Amygdala (tissue), 56 donors: Measurements from ENCODE around the gene CEP170.
"Not testable (repeated sequence)": the region's sequence is repeated elsewhere in the genome, so short reads cannot be mapped to it uniquely, and the experiment has no call there.

Experiments used
- DNase-seq, 56 donors: peaks; one replicate each; lab custom pipeline; 2025; lab: John Stamatoyannopoulos, UW

CEP170 gene

DNA sequence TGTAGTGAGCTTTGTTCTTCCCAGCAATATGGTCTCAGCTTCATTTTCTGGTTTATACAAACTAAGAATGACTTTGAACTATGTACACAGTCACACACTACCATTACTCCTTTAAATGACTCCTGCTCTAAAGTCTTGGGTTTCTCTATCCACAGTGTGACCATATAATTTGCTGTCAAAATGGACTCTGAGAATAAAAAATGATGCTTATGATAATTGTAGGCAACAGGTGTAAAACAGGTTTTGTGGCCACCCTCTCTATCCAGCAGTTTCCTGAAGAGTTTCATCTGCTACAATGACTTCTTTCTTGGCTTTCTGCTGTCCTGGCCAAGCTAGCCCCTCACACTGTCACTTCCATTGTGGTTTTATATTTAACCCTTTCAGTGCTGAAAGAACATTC, 71.4 kb downstream of the CEP170 start:
- not testable (repeated sequence) for DNase-seq

- not testable (repeated sequence) for DNase-seq
Measured at GRCh38 chr1:243183176-243183575, 71.9 kb downstream of the CEP170 start.

DNA sequence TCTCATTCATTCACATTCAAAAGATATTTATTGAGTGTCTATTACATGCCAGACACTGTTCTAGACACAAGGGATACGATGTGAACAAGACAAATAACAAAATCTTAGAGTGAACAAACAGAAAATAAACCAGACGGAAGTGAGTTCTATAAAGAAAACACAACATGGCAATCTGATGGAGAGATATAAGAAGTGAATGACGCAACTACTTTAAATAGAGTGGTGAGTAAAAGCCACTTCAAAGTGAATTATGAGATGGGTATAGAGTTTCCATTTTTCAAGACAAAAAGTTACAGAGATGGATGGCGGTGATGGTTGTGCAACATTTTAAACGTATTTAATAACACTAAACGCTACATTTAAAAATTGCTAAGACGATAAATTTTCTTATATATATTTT, 75.4 kb downstream of the CEP170 start:
- no peak for DNase-seq

GRCh38 chr1:243177792-243178191, 77.3 kb downstream of the CEP170 start:
- DNase-seq: not testable (repeated sequence)

DNA sequence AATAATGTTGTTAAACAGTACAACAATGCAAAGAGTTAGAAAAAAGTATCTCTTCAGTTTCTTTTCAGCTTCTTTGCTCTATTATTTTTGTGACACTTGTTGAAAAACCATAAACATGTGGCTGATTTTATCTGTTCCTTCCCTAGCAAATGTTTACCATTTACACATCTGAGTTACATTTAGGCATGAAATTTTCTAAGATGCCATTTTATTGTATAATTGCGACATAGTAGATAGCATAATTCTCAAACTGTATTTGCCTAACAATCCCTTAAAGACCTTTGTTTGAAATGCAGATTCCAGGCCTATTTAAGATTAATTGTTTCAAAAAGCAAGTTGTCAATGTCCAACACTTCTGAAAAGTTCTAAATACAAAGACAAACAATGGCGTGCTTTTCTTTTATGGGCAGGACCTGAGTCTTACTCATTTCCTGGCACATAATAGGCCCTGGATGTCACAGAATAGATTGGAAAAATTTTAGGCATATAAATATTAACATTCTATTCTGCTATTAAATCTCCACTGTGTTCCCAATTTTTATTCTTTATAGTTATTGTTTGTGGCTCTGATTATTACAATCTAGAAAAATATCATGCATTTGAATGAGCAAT, 81.2 kb downstream of the CEP170 start:
- DNase-seq: not testable (repeated sequence)

- DNase-seq: not testable (repeated sequence)
Measured at GRCh38 chr1:243164911-243165310, 90.2 kb downstream of the CEP170 start.

DNA sequence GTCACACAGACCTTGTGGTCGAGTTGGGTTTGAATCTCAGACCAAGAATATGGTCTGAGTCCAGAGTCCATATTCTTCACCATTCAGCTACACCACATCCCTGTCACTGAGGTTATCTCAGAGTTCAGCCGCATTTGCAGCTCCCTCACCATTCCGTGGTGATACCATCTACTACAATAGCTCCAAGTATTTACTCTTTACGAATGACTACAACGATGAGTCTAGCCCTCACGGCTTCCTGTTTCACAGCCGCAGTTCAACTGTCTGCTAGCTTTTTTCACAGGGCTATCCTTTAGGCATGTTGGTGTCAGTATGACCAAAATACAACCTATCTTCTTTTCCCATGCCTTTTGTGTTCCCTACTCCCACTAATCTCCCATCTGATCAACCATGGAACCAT, 104.2 kb downstream of the CEP170 start:
- not testable (repeated sequence) for DNase-seq

GRCh38 chr1:243149120-243149519, 106.0 kb downstream of the CEP170 start:
- DNase-seq: not testable (repeated sequence)

DNA sequence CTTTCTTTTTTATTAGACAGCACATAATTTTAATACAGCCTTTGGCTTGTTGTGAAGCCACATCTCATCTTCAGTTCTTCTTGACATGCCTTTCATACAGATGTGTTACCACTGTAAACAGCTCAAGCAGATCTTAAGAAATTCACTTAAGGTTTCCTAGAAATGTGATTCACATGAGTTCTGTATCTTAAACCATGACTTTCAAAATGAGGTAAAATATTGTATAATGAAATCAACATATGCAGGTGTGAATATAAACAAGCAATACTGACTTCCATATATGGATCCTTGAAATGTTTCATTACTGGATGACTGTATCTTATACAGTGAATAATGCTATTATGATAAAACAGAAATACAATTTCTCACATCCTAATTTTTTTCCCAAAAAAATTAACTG, 107.7 kb downstream of the CEP170 start:
- DNase-seq: not testable (repeated sequence)

DNA sequence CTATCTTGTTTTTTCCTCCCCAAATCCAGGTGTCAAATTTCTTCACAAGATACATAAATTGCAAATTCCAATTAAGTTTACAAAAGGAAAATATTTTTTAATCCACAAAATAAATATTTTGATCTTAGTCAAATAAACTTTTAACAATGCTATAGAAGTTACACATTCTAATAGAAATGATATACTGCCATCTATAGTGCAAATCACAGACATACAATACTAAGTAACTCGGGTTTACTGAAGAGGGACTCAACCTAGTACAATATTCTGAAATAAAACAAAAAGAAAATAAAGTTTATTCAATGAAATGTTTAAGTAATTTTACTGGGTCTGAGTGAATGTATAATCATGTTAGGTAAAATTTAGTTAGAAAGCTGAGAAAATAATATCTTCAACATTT, 114.6 kb downstream of the CEP170 start:
- DNase-seq: not testable (repeated sequence)

- peak in 1 of 56 donors; percentile 5 for DNase-seq
Measured at GRCh38 chr1:243122876-243123409, 132.1 kb downstream of the CEP170 start.

- DNase-seq: not testable (repeated sequence)
Measured at GRCh38 chr1:243121939-243122338, 133.1 kb downstream of the CEP170 start.

DNA sequence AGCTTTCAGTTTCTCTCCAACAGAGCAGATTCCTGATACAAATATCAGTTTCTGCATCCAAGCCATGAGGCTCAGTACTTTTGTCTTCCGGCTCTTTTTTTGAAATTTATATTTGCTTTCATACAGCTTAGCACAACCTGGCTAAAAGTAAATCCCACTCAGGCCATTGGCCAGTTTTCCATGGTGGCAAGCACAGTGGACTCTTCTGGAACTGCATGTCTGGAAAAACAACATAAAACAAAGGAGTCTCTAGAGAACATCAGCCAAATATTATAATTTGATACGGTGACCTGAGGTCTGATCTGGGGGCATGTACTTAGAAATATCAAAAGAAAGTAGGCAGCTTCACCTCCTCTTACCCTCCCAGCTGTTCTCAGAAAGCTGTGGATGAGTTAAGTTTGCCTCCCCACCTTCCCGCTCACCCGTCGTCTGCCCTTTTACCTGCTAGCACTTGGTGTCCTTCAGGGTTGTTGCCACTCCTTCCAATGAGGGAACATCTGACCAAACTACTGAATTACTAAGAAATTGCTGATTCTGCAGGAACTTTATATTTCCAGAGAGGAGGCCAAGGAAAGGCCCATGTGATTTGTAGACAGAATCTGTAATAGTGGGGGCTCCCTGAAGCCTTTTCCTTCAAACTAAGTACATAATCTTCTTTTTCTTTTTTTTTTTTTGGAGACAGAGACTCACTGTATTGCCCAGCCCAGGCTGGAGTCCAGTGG, 136.3 kb downstream of the CEP170 start:
- DNase-seq: not testable (repeated sequence)

- not testable (repeated sequence) for DNase-seq
Measured at GRCh38 chr1:243116187-243116586, 138.9 kb downstream of the CEP170 start.

DNA sequence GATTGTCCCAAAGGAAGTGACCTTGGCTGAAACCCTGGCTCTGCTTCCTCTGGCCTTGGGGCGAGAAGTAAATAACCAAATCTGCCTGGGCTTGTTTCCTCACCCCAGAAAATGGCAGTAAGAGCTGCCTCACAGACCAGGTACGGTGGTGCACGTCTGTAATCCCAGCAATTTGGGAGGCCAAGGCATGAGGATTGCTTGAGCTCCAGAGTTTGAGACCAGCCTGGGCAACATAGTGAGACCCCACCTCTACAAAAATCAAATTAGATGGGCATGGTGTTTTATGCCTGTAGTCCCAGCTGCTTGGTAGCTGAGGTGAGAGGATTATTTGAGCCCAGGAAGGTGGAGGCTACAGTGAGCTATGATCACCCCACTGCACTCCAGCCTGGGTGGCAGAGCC, 140.3 kb downstream of the CEP170 start:
- not testable (repeated sequence) for DNase-seq

- not testable (repeated sequence) for DNase-seq
Measured at GRCh38 chr1:243114059-243114713, 140.9 kb downstream of the CEP170 start.

DNA sequence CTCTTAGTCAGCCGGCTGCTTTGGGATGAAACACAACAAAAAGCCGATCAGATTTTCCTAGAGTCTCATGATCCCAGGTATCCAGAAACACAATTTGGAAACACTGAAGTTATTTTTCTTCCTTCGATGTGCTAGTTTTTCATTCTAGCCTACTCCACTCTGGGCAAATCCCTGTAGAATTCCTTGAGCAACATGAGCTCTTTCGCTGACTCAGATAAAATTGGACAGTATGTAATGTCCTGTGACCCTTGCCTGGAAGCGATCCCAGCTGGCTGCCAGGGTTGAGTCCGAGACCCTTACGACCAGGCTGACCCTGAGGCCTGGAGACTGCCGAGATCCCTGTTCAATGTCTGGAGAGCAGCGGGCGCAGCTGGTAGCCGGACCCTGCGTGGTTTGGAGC, 147.9 kb downstream of the CEP170 start:
- not testable (repeated sequence) for DNase-seq

- not testable (repeated sequence) for DNase-seq
Measured at GRCh38 chr1:243105652-243106332, 149.3 kb downstream of the CEP170 start.

DNA sequence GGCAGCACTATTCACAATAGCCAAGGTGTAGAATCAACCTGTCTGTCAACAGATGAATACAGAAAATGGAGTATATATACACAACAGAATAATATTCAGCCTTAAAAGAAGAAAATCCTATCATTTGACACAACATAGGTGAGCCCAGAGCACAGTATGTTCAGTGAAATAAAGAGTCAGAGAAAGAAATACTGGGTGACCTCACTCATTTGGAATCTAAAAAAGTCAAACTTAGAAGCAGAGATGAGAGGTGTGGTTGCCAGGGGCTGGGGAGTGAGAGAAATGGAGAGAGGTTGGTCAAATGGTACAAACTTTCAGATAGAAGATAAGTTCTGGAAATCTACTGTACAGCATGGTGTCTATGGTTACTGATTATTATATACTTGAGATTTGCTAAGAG, 150.0 kb downstream of the CEP170 start:
- not testable (repeated sequence) for DNase-seq

GRCh38 chr1:243104452-243104851, 150.6 kb downstream of the CEP170 start:
- DNase-seq: not testable (repeated sequence)
